Fibroblast of mammary gland (primary cell): Measurements from ENCODE around the gene TSPAN14.
A peak's percentile ranks its signal among the peaks of the same experiment; 100 is the strongest.

Experiments
- DNase-seq: peaks from one replicate; pipeline ENCODE4 v3.0.0-alpha.2; 2010; ENCODE audit warnings: low read depth
- H3K4me3 ChIP-seq: 2 replicates; pipeline ENCODE4 v1.5.1; 2011; ENCODE audit warnings: low read depth, mild to moderate bottlenecking, low read length, moderate library complexity; ENCODE audit not compliant: control insufficient read depth
- TF ChIP-seq, protein P1 (sequence below): conservative IDR thresholded peaks from 2 replicates; pipeline ENCODE4 v1.5.1; 2011; ENCODE audit warnings: low read depth, low read length, inconsistent platforms; ENCODE audit not compliant: control insufficient read depth, insufficient read depth

Gene TSPAN14

GRCh38 chr10:80449520-80449919 is 4.6 kb upstream of the TSPAN14 start:
- TF ChIP-seq, protein P1, sequence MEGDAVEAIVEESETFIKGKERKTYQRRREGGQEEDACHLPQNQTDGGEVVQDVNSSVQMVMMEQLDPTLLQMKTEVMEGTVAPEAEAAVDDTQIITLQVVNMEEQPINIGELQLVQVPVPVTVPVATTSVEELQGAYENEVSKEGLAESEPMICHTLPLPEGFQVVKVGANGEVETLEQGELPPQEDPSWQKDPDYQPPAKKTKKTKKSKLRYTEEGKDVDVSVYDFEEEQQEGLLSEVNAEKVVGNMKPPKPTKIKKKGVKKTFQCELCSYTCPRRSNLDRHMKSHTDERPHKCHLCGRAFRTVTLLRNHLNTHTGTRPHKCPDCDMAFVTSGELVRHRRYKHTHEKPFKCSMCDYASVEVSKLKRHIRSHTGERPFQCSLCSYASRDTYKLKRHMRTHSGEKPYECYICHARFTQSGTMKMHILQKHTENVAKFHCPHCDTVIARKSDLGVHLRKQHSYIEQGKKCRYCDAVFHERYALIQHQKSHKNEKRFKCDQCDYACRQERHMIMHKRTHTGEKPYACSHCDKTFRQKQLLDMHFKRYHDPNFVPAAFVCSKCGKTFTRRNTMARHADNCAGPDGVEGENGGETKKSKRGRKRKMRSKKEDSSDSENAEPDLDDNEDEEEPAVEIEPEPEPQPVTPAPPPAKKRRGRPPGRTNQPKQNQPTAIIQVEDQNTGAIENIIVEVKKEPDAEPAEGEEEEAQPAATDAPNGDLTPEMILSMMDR = no peak
- H3K4me3 ChIP-seq = no peak overlapping the region
- DNase-seq = no peak

DNA sequence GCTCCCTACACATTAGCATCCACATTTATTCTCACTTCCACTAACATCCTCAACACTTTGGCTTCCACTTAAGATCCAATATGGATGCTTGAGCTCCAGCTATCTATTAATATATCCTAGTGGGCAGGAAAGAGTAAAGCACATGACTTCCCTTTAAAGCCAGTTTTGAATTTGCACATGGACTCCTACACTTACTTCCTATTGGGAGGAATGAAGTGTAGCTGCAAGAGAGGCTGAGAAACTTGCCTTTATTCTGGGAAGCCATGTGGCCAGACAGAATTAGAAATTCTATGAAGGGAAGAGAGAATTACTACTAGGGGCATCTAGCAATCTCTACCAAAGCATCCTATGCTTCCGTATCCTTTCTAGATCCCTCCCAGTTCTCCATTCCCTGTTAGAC is 3.0 kb upstream of the TSPAN14 start:
- TF ChIP-seq, protein P1 = no peak
- DNase-seq = no peak
- H3K4me3 ChIP-seq = no peak overlapping the region

DNA sequence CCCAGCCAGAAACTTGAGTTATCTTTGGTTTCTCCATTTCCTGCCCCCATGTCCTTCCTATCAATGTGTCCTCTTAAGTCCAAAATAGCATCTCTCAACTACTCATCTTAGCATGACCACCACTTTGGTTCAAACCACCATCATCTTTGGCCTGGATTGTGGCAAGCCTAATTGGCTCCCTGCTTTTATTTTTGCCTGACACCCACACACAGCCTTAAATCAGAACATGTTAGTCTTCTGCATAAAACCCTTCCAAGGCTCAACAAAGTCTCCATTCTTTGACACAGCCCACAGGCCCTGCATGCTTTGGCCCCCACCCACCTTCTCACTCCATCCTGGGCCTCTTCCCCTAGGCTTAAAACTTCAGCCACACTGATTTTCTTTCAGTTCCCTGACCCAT is 2.0 kb upstream of the TSPAN14 start:
- TF ChIP-seq, protein P1 = no peak
- DNase-seq = no peak
- H3K4me3 ChIP-seq = no peak overlapping the region

- H3K4me3 ChIP-seq = no peak overlapping the region
- TF ChIP-seq, protein P1 = no peak
Observed at GRCh38 chr10:80452640-80453039, 1.5 kb upstream of the TSPAN14 start.

GRCh38 chr10:80453056-80453841 is 861 bp upstream of the TSPAN14 start:
- TF ChIP-seq, protein P1 = no peak
- peak overlapping the region; percentile 23 for H3K4me3 ChIP-seq

More at GRCh38 chr10:80452640-80453039, 1.5 kb upstream of the TSPAN14 start:
- no peak for DNase-seq

GRCh38 chr10:80454513-80455460 is 677 bp downstream of the TSPAN14 start:
- TF ChIP-seq, protein P1 = no peak
- H3K4me3 ChIP-seq = peak overlapping the region; percentile 82
- DNase-seq = no peak

More at GRCh38 chr10:80453056-80453841, 861 bp upstream of the TSPAN14 start:
- no peak for DNase-seq
